ENCODE results near the gene UCN3. TPM values are rescaled to one million over a fixed set of nuclear protein-coding genes. Genes with fewer than 3 reads are reported as not detected.

The UCN3 gene
- total RNA-seq, 4 donors from 2014 or later: not detected

GRCh38 chr10:5344746-5345145 lies 20.0 kb upstream of the UCN3 start:
- no peak overlapping the region for H3K4me3 ChIP-seq (ENCODE audit: low read depth, poor library complexity, severe bottlenecking)
- TF ChIP-seq POLR2A (IDR thresholded peaks at IDR 0.05) (no peak), CTCF (IDR thresholded peaks at IDR 0.05) (no peak)
- DNase-seq (ENCODE audit: low spot score in 2 of 2): no peak
- intact Hi-C loops (cut with DNase I; ENCODE audit: low total_unique reads): no loop called here

- 74 to 83% methylated on average over 4 of the region's 4 CpGs for WGBS, 2 donors
- no peak for DNase-seq (ENCODE audit: low spot score in 2 of 2)
- no peak for TF ChIP-seq POLR2A (IDR thresholded peaks at IDR 0.05)
- TF ChIP-seq CTCF (IDR thresholded peaks at IDR 0.05): no peak
- no peak overlapping the region for H3K4me3 ChIP-seq (ENCODE audit: low read depth, poor library complexity, severe bottlenecking)
- intact Hi-C loops (cut with DNase I; ENCODE audit: low total_unique reads): no loop called here
Measured at GRCh38 chr10:5346881-5347280, 17.9 kb upstream of the UCN3 start.

GRCh38 chr10:5349362-5349761 lies 15.4 kb upstream of the UCN3 start:
- H3K4me3 ChIP-seq (ENCODE audit: low read depth, poor library complexity, severe bottlenecking): no peak overlapping the region
- DNase-seq (ENCODE audit: low spot score in 2 of 2): no peak
- no peak for TF ChIP-seq CTCF (IDR thresholded peaks at IDR 0.05)
- 71 to 88% methylated on average over 2 of the region's 2 CpGs for WGBS, 2 donors
- intact Hi-C loops (cut with DNase I; ENCODE audit: low total_unique reads): no loop called here

DNA sequence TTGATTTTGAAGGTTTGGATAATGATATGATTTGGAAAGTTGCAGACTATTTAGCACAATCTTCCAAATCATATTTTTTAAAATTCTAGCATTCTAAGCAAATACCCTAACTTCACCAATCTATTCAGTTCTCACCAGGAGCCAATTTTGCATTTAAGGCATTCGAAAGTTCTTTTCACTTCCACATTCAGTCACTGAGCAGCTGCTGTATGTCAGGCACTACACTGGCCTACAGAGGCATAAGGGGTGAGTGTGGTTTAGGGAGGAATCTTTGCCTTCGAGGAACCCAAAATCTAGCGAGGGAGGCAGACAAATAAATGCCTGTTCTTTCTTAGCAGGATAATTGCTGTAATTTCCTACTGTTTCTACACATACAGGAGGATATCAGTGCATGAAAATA lies 10.7 kb upstream of the UCN3 start:
- intact Hi-C loops (cut with DNase I; ENCODE audit: low total_unique reads): no loop called here
- no peak for DNase-seq (ENCODE audit: low spot score in 2 of 2)
- no peak for TF ChIP-seq POLR2A (IDR thresholded peaks at IDR 0.05)
- no peak for TF ChIP-seq CTCF (IDR thresholded peaks at IDR 0.05)
- no peak overlapping the region for H3K4me3 ChIP-seq (ENCODE audit: low read depth, poor library complexity, severe bottlenecking)
- 62 to 79% methylated on average over 3 of the region's 3 CpGs for WGBS, 2 donors

DNA sequence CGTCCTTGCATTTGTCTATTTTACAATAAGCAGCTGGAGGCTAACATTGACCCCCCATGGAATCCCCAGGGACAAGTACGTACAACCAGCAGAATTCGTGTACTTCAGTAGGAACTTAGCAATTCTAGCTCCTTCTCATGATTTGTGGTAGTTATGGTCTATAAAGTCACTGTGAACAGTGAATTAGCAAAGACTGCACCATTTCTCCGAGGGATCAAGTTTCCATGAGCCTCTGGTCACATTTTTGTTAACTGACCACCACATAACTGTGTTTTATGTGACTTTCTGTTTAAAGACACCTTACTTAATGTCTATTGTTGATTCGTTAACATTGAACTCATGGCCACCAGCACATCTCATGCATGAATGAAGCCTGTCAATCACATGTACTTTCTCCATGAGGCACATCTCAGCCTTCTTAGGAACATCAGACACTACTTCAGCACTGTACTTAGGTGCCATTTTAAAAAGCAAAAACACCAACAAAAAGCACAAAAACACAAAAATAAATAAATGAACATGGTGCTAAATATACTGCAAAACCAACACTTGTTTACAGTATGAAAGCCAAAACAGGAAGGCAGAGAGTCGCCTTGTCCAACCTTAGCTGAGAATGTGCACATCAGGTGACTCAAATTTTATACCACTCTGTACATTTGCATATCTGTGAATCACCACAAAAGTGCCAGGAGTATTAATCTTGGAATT lies 9.0 kb upstream of the UCN3 start:
- intact Hi-C loops (cut with DNase I; ENCODE audit: low total_unique reads): no loop called here
- WGBS, 2 donors: 84 to 91% methylated on average over 6 of the region's 6 CpGs
- no peak for TF ChIP-seq CTCF (IDR thresholded peaks at IDR 0.05)
- no peak for TF ChIP-seq POLR2A (IDR thresholded peaks at IDR 0.05)
- no peak for DNase-seq (ENCODE audit: low spot score in 2 of 2)
- no peak overlapping the region for H3K4me3 ChIP-seq (ENCODE audit: low read depth, poor library complexity, severe bottlenecking)

DNA sequence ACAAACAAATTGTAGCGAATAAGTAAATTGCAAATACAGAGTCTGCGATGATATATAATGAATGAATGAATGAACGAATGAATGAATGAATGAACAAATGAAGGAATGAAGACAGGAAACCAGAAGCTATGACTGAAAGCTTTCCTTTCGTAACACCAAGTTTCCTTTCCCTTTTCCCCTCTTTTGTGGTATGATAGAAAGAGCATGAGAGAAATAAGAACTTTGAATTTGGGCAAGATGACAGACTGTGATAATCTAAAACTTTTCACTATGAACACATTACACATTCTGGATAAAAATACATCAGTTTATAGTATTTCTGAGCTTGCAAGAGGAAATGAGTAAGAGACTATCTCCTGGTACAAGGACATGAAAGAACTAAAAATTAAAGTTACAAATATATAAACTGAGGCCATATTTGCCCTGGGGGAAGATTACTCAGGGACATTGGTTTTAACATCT lies 8.4 kb upstream of the UCN3 start:
- DNase-seq (ENCODE audit: low spot score in 2 of 2): no peak
- WGBS, 2 donors: 84 to 85% methylated on average over 4 of the region's 4 CpGs
- TF ChIP-seq POLR2A (IDR thresholded peaks at IDR 0.05): no peak
- TF ChIP-seq CTCF (IDR thresholded peaks at IDR 0.05): no peak
- no peak overlapping the region for H3K4me3 ChIP-seq (ENCODE audit: low read depth, poor library complexity, severe bottlenecking)
- intact Hi-C loops (cut with DNase I; ENCODE audit: low total_unique reads): no loop called here

Data from lower leg skin (tissue), 4 donors.